GM21381 (cell line): ENCODE results near the gene VOPP1.
"Not testable (repeated sequence)": the region's sequence is repeated elsewhere in the genome, so short reads cannot be mapped to it uniquely, and the experiment has no call there.

Experiments used
- ATAC-seq: cut with Tn5 transposase; IDR thresholded peaks from one replicate; pipeline ENCODE4 v1.9.1; 2021; ENCODE audit warnings: mild to moderate bottlenecking, moderate library complexity; ENCODE audit not compliant: unreplicated experiment

VOPP1 gene

DNA sequence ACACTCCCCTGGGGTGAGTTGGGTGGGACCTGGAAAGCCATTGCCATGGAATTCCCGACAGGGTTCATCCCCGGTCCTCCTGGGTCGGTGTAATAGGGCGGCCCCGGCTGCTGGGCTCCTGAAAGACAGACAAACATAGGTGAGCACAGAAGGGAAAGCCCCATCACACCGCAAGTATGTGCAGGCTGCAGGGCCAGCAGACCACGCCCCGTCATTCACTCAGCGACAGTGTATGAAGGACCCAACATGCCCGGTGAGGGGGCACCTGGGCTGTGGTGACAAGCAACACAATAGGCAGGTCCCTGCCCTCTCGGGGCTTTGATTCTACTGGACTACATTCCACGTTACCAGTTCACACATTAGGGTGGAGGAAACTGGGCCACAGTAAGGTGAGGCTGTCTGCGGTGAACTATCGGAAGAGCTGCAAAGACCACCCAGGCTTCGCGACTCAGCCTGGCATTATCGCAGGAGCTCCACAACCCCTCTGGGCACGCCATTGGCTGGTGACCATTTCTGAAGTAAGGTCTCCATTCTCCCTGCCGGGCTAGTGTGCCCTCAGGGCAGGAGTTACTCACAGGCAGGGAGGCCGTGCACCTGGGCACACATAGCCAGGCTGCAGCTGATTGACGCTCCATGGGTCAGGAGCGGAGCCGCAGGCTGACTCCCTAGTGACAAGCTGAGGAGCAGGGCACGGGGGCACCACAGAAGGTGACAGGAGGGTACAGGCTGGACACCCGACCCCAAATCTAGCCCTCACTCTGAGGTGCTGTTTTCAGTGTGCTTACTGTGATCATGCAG lies 99.2 kb downstream of the VOPP1 start:
- ATAC-seq = no peak

DNA sequence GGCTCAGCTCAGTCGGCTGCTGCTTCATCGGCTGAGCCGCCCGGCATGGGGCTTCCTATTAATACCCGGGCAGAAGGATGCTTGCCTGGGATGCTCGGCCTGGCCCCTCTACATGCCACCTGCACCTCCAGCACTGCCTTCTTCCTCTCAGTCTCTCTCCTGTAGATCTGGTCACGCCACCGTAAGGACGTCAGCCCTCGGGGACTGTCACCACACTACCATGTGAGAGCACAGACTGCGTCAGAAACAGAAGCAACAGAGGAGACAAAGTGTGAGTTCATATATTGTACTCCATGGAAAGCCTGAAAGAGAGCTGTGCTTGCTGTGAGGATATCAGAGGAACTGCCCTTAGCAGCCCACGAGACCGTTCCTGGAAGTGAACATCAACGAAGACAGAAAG lies 99.9 kb downstream of the VOPP1 start:
- not testable (repeated sequence) for ATAC-seq

DNA sequence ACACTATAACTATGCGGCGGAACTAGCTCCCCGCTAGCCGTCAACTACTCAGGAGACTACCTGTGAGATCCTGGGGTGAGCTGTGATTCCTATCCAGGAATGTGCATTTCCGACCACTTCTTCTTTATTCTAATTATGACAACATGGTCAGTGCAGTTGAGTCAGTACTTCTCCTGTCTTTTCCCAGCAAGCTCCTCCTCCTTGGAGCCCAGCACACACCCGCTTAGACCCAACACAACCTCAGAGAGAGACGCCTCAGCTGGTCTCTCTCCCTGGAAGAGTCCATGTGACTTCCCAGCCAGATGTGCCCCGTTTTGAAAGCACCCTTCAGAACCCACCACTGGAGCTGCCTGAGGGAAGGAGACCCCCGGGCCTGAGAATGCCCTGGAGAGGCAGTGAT lies 100.7 kb downstream of the VOPP1 start:
- ATAC-seq = not testable (repeated sequence)

DNA sequence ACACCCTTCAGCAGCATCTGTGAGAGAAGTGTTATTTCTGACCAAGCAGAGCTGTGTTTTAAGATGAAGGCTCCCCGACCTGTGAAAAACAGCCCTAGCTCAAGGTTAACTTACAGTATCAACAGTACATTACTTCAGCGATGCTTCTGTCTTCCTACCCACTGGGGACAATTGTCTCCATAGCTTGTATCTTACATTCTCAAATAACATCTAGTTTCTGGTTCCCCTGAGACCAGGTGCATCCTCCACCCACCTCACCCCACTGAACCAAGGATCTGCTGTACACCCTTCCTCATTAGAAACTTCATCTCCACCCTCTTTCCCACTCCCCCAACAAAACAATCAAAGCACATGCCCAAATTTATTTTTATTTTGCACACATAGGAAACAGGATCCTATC lies 102.0 kb downstream of the VOPP1 start:
- ATAC-seq = no peak

DNA sequence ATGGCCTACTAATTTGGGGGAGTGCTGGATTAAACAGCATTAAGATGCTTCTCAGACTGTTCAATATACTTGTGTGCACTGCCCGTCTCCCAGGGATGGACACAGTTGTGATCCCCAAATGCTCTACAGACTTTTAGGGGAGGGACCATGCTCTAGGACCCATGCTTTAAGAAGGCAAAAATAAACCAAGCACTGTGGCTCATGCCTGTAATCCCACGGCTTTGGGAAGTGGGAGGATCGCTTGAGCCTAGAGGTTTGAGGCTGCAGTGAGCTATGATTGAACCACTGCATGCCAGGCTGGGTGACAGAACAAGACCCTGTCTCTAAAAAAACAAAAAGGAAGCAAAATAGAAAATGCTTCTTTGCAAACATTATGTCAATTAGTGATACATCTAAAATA lies 102.6 kb downstream of the VOPP1 start:
- ATAC-seq = no peak

DNA sequence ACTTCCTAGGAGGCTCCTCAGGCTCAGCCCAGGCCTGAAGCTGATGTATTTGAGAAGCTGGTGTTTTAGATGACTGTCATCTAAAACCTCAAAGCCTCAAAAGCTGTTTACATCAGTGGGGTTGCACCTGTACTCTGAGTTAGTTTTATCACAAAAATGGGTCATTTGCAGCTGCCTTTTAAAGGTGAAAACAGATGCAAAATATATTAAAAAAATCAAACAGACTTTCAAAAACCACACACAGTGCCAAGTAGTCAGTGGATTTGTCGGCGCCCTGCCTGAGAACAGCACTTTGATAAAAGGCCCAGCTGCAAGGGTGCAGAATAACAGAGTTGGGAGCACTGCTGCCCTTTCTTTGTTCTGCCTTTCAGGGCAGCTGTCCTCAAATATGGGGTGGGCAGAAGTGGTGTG lies 103.0 kb downstream of the VOPP1 start:
- ATAC-seq = no peak

DNA sequence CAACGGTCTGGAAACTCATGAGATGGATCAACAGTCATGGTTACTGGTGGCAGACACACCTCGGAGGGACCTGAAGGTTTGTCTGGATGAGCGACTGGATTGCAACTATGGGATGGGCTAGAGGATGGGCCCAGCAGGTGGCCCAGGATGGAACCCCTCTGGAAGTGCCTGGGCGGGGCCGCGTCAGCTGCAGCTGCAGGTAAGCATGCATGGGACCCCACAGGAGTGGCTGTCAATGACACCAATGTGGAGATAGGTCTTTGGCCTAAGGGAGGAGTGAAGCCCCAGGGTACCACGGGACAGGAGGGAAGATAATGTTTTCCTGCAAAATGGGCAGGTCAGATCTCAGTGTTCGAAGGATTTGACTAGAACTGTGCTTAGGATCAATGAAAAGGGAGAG lies 103.8 kb downstream of the VOPP1 start:
- no peak for ATAC-seq

DNA sequence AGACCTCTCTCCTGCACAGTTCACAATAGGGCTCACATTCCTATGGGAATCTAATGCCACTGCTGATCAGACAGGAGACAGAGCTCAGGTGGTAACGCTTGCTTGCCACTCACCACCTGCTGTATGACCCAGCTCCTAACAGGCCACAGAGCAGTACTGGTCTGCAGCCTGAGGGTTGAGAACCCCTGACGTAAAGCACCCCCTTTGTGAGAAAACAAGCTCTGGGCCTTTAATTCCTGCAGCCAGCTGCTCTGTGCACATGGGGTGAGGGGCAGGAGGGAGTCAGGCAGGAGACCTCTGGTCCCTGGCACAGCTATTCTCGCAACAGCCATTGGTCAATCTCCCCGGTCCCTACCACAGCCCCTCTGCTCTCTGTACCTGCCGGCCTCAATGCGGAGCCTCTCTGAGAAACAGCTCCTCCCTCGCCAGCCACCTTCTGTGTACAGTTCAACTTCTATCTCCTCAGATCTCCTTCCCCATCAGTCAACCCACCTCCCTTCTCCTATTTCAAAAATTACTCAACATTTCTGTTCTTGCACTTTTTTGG lies 105.2 kb downstream of the VOPP1 start:
- ATAC-seq = no peak

DNA sequence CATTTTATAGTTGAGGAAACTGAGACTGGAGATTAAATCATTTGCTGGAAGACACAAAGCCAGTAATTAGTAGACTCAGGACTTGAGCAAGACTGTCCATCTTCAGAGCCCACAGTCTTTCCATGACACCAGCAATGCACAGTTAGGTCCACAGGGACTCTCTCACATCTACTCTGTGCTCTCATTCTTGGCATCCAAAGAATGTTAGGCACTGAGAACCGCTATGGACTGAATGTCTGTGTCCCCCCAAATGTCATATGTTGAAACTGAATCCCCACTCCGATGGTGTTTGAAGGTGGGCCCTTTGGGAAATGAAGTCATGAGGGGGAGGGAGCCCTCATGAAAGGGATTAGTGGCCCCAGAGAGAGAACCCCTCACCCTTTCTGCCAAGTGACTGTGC lies 106.6 kb downstream of the VOPP1 start:
- ATAC-seq = no peak

DNA sequence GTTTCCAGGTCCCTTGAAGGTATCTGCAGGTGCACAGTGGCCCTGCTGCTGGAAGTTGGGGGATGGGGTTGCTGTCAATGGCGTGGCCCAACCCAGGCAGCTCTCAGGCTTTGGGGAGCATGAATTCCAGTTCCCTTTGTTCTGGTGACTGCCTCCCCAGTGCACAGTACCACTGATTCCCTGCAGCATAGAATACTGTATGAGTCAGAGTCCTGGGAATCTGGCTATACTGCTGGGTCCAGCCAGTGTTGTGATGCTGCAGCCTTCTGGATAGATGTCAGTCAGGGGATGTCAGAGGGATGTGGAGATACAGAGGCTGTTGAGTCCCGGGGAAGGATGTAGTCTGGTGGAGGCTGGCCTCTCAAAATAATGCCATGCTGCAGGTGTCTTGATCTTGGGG lies 107.9 kb downstream of the VOPP1 start:
- no peak for ATAC-seq

DNA sequence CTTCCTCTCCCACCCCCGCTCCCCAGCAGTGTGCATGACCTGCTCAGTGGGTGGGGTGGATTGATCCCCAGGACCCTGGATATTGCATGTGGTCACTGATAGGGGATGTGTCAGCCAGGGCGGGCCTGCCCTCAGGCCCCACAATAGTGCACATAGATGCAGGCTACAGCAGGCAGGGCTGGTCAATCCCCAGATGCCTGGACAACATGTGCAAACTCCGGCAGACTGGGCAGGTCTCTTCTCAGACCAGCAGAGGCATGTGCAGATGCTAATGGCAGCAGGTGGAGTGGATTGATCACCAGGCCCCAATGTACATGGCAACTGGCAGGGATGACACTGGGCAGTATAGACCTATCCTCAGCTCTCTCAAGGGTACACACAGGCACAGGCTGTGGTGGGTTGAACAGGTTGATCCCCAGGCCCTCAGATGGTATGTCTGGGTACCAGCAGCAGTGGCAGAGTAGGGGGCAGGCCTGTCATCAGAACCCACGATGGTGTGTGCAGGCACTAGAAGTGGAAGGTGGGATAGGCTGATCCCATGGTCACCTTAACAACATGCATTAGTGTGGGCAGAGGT lies 108.5 kb downstream of the VOPP1 start:
- ATAC-seq = no peak

DNA sequence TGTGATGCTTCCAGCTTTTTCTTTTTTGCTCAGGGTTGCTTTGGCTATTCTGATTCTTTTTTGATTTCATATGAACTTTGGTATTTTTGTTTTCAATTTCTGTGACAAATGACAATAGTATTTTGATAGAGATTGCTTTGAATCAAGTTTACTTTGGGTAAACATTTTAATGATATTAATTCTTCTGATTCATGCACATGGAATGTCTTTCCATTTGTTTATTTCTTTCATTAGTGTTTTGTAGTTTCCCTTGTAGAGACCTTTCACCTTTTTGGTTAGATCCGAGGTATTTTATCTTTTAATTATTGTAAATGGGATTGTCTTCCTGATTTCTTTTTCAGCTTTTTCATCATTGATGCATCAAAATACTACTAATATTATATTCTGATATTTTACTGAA lies 114.0 kb downstream of the VOPP1 start:
- ATAC-seq = no peak

DNA sequence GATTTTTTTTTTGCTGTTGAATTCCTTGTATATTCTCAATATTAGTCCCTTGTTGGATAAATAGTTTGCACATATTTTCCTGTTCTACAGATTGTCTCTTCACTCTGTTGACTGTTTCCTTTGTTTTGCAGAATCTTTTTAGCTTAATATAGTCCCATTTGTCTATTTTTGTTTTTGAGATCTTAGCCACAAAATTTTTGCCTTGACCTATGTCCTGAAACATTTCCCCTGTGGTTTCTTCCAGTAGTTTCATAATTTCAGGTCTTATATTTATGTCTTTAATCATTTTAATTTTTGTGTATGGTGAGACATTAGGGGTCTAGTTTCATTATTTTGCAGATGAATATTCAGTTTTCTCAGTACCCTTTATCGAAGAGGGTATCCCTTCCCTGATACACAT lies 114.5 kb downstream of the VOPP1 start:
- no peak for ATAC-seq

DNA sequence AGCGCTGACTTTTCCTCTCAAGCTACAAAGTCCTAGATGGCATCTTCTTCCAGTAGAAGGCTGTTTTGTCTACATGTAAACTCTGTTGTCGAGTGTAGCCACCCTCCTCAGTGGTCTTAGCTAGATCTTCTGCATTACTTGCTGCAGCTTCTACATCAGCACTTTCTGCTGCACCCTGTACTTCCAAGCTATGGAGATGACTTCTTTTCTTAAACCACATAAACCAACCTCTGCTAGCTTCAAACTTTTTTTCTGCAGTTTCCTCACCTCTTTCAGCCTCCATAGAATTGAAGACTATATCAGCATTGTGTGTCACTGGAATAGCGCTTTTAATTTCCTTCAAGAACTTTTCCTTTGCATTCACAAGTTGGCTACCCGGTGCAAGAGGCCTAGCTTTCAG lies 119.3 kb downstream of the VOPP1 start:
- no peak for ATAC-seq

DNA sequence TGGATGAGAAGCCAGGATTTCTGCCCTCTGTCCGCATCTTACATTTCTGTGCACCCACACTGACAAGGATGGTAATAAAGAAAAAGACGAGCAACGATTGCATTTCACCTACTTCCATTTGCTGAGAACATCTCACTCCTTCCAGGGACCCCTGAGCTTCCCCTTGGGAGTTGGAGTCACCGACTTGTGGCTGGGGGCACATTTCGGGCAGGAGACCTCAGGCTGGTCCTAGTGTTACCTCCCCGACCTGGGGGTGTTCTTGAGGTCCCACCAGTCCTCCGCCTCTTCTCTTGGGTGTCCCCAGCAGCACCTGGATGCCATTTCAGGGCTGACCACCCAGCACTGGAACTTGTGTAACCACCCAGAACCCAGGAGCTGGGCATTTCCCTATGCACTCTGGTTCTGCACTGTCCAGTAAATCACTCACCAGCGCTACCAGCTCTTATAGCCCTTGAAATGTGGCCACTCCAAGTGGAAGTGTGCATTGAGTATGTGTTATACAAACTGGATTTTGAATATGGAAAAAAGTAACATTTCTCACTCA lies 122.2 kb downstream of the VOPP1 start:
- ATAC-seq = no peak

DNA sequence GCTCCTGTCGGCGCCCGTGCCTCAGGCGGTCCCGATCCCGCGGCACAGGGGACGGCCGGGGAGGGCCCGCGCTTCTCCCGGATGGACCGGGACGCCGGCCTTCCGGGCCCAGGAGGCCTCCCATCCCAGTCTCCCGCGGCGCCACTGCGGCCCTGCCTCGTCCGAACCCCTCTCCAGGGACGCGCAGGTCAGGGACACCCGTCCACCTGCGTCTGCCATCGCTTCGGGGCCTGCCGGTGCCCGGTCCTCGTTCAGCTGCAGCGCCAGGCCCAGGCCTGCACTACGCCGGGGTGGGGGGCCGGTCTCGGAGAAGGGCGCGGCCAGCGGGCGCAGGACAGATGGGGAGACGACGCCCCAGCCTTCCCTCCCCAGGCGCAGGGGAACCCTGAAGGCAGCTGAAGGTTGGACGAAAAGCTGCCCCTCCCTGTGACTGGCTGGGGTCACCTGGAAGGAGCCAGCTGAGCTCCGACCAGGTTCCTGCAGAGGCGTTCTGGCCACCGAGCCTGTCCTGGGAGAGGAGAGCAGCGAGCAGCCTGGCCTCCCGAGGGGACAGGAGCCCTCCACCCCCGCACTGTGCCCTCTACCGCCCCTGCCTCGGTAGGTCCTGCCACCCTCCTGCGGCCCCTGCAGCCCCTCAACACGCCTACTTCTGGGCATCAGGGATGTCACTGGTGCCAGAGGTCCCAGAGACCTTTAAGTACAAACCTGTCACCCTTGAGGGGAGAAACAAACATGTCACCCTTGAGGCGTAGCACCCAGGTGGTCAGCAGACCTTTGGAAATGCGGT lies 122.9 kb downstream of the VOPP1 start:
- no peak for ATAC-seq

DNA sequence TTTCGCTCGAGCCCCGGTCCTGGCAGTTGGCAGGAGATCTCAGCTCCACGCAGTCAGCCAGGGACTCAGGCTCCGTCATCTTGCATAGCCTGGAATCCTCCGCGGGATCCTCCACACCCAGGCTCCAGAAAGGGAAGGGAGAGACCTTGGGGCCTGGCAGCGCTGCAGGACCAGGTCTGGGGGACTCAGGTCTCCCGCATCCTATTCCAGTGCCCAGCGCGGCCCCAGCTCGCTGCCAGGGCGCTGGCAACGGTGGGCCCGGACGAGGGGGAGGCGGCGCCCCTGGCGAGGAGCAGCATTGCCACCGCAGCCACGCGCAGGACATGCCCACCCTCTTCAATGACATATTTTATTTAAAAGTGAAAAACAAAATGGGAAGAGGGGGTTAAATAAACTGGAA lies 123.8 kb downstream of the VOPP1 start:
- no peak for ATAC-seq

DNA sequence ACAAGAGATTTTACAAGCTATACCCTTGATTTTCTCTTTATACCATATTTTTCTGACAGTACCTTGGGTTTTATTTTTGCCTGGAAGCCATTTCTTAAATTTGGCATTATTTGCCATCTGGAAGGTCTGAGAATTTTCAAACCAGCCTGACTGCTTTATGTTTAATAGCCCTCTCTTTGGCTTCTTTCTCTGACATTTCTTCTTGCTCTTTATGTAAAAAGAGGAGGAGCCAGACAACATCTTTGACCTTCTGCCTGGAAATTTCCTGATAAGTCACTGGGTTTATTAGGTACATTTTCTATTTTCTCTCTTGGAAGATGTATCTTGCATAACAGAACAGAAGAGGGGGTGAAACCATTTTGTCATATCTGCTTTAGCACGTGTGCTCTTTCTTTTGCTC lies 127.5 kb downstream of the VOPP1 start:
- no peak for ATAC-seq

DNA sequence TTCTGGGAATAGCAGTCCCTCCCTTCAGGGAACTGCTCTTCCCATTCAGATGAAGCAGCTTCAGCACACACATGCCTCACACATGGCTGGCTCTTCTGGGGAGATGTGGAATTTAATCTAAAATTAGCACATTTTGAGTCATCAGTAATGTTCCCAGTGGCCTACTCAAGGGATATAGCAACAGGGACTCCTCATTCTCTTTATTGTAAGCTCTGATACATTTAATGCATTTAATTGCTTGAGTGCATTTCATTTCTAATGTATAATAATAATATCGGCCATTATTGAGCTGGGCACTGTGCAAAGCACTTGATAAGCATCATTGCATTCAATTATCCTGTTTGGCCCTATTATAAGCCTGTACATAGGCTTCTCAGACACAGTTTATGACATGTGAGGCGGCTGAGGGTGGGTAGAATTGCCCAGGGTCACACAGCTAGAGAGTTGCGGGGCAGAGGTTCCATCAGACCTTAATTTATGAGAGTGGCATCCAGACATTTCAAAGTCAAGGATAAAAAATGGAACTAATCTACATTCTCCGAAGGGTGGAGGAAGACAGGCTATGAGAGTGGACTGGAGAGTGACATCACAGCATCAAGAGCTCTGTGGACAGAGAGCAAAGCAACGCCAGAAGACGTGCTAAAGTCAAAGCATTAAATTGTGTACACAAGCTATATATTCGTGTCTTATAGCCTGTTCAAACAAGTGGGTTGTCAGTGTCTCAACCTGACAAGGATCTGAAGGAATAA lies 130.4 kb downstream of the VOPP1 start:
- ATAC-seq = no peak

DNA sequence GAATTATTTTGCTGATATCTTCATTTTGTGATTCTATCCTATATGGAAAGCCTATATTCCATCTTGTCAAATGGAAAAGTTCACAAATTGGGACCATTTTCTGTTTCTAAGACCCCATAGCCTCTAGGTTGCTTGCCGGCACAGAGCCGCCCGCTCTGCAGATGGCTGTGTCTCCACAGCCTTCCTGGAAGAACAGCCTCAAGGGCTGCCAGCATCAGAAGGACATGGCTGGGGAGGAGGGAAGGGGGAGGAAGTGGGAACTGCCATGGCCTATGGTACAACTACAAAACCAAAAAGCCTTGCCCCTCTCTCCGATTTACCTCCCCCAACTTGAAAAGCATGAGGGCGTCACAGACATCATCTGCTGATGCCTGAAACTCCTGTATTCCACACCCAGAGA lies 131.3 kb downstream of the VOPP1 start:
- no peak for ATAC-seq
